Esophagus squamous epithelium (tissue), 5 donors: ENCODE measurements around the gene TTF2. TPM values are rescaled to one million over a fixed set of nuclear protein-coding genes. Genes with fewer than 3 reads are reported as not detected.

Experiments used
- DNase-seq: peaks from one replicate; lab custom pipeline; 2025; lab: John Stamatoyannopoulos, UW
- H3K27ac ChIP-seq, 4 donors: fragments of 200-600 bp; sonication (generic); one replicate each; pipeline ENCODE4 v1.5.1; 2016 to 2019; ENCODE audit warnings: mild to moderate bottlenecking in 1 of 4
- H3K27me3 ChIP-seq, 4 donors: fragments of 200-600 bp; sonication (generic); 1 replicate in 3 of 4; 2 replicates in 1 of 4; pipeline versions ENCODE4 v1.5.1 to v1.6.0; 2017 to 2021; ENCODE audit warnings: antibody characterized with exemption in 1 of 4
- H3K36me3 ChIP-seq, 3 donors: fragments of 200-600 bp; sonication (generic); one replicate each; pipeline ENCODE4 v1.5.1; 2016 to 2019
- H3K4me1 ChIP-seq, 3 donors: fragments of 200-600 bp; sonication (generic); one replicate each; pipeline ENCODE4 v1.5.1; 2017 to 2019
- H3K4me3 ChIP-seq, 4 donors: fragments of 200-600 bp; sonication (generic); 1 replicate in 3 of 4; 2 replicates in 1 of 4; pipeline ENCODE4 v1.5.1; 2016 to 2019; ENCODE audit warnings: mild to moderate bottlenecking in 2 of 4, moderate library complexity in 1 of 4
- H3K9me3 ChIP-seq, 3 donors: fragments of 200-600 bp; sonication (generic); one replicate each; pipeline ENCODE4 v1.5.1; 2016 to 2019
- CTCF ChIP-seq, 6 experiments: fragments of 450-650 bp in 4 of 6; fragments of 200-600 bp in 2 of 6; sonication (generic) in 2 of 6; IDR thresholded peaks; one replicate each; pipeline ENCODE4 v1.5.1; 2016 to 2019; ENCODE audit warnings: antibody characterized with exemption in 6 of 6, mild to moderate bottlenecking in 4 of 6, moderate library complexity in 4 of 6
- POLR2A ChIP-seq, 4 donors: fragments of 450-650 bp; IDR thresholded peaks; one replicate each; pipeline ENCODE4 v1.6.1; 2017; ENCODE audit warnings: antibody characterized with exemption in 4 of 4, mild to moderate bottlenecking in 4 of 4, moderate library complexity in 3 of 4
- WGBS, 2 donors: methylation state at CpG; one replicate each; pipeline ENCODE4 v1.1.5; 2018; 5-methylcytosine and 5-hydroxymethylcytosine counted together
- intact Hi-C: fragments of 100-400 bp; cut with DNase I; formaldehyde crosslinking; loops from one replicate; pipeline ENCODE4 v1.15.0; 2022
- total RNA-seq, 4 donors: library from RNA; depleted of rRNA; stranded (reverse); fragments of >200 nt; gene quantifications; one replicate each; pipeline ENCODE4 v1.1.0, GENCODE V29; 2016
- donor health status: DM: yes; HTN: yes; CAD: no.

Gene TTF2
- total RNA-seq, 4 donors from 2014 or later = 7.2 to 24.2 (median 19.2) TPM

GRCh38 chr1:117033772-117034171, 26.4 kb upstream of the TTF2 start:
- Histone ChIP-seq H3K36me3 (no peaks in the 10 kb centered on the region), H3K9me3 (no peaks in the 10 kb centered on the region), H3K27ac (no peak overlapping the region), H3K4me3 (no peak overlapping the region), H3K4me1 (no peaks in the 10 kb centered on the region), H3K27me3 (no peaks in the 10 kb centered on the region)
- DNase-seq = no peak
- TF ChIP-seq CTCF (IDR thresholded peaks at IDR 0.05) (no peak), POLR2A (IDR thresholded peaks at IDR 0.05) (no peak)
- intact Hi-C loops = no loop called here
- WGBS, 2 donors = 72% methylated on average over 6 to 7 of the region's 7 CpGs

GRCh38 chr1:117034791-117035290, 25.3 kb upstream of the TTF2 start:
- 85 to 93% methylated on average over 4 to 7 of the region's 7 CpGs for WGBS, 2 donors
- Histone ChIP-seq H3K27ac (no peak overlapping the region), H3K36me3 (no peaks in the 10 kb centered on the region), H3K4me3 (no peak overlapping the region), H3K27me3 (no peaks in the 10 kb centered on the region), H3K9me3 (no peaks in the 10 kb centered on the region), H3K4me1 (no peaks in the 10 kb centered on the region)
- no peak for DNase-seq
- TF ChIP-seq CTCF (IDR thresholded peaks at IDR 0.05) (no peak), POLR2A (IDR thresholded peaks at IDR 0.05) (no peak)
- intact Hi-C loops = no loop called here

- Histone ChIP-seq H3K36me3 (no peaks in the 10 kb centered on the region), H3K9me3 (no peaks in the 10 kb centered on the region), H3K27me3 (no peaks in the 10 kb centered on the region), H3K4me3 (no peak overlapping the region), H3K4me1 (no peaks in the 10 kb centered on the region), H3K27ac (no peak overlapping the region)
- intact Hi-C loops = no loop called here
- DNase-seq = no peak
- 73 to 93% methylated on average over 4 to 6 of the region's 6 CpGs for WGBS, 2 donors
- TF ChIP-seq CTCF (IDR thresholded peaks at IDR 0.05) (no peak), POLR2A (IDR thresholded peaks at IDR 0.05) (no peak)
These were observed 24.1 kb upstream of the TTF2 start for GRCh38 chr1:117036018-117036461.

- Histone ChIP-seq H3K4me1 (no peaks in the 10 kb centered on the region), H3K27ac (no peak overlapping the region), H3K9me3 (no peaks in the 10 kb centered on the region), H3K36me3 (no peaks in the 10 kb centered on the region), H3K4me3 (no peak overlapping the region), H3K27me3 (no peaks in the 10 kb centered on the region)
- WGBS, 2 donors = 67 to 81% methylated on average over 1 of the region's 1 CpG
- intact Hi-C loops = no loop called here
- TF ChIP-seq CTCF (IDR thresholded peaks at IDR 0.05) (no peak), POLR2A (IDR thresholded peaks at IDR 0.05) (no peak)
- DNase-seq = no peak
These were observed 22.3 kb upstream of the TTF2 start for GRCh38 chr1:117037802-117038201.

- Histone ChIP-seq H3K27ac (no peak overlapping the region), H3K4me3 (no peak overlapping the region), H3K27me3 (no peaks in the 10 kb centered on the region), H3K4me1 (no peaks in the 10 kb centered on the region), H3K9me3 (no peaks in the 10 kb centered on the region), H3K36me3 (no peaks in the 10 kb centered on the region)
- DNase-seq = no peak
- TF ChIP-seq POLR2A (IDR thresholded peaks at IDR 0.05) (no peak), CTCF (IDR thresholded peaks at IDR 0.05) (no peak)
- intact Hi-C loops = no loop called here
- 83% methylated on average over 6 of the region's 6 CpGs for WGBS, 2 donors
These were observed 21.9 kb upstream of the TTF2 start for GRCh38 chr1:117038236-117038635.
